WTC11 (cell line): ENCODE measurements around the gene LAMTOR1.

Source experiments
- CTCF ChIP-seq: fragments of 200-600 bp; IDR thresholded peaks from 2 replicates; pipeline ENCODE4 v1.8.0; 2022; ENCODE audit warnings: antibody characterized with exemption
- FOXP1 ChIP-seq: sonication (generic); formaldehyde crosslinking; IDR thresholded peaks from 2 replicates; pipeline ENCODE4 v1.8.0; 2022; ENCODE audit warnings: missing genetic modification reagents, mild to moderate bottlenecking, moderate library complexity, borderline replicate concordance
- IRF2 ChIP-seq: sonication (generic); formaldehyde crosslinking; IDR thresholded peaks from 2 replicates; pipeline ENCODE4 v1.8.0; 2022; ENCODE audit warnings: low read depth, missing genetic modification reagents, borderline replicate concordance
- JUN ChIP-seq: sonication (generic); formaldehyde crosslinking; IDR thresholded peaks from 2 replicates; pipeline ENCODE4 v1.8.0; 2023; ENCODE audit warnings: mild to moderate bottlenecking, missing genetic modification reagents
- NFYB ChIP-seq: sonication (generic); formaldehyde crosslinking; conservative IDR thresholded peaks from 2 replicates; pipeline ENCODE4 v1.8.0; 2022; ENCODE audit warnings: low read depth, missing genetic modification reagents
- NR1H2 ChIP-seq: sonication (generic); formaldehyde crosslinking; IDR thresholded peaks from 2 replicates; pipeline ENCODE4 v1.9.0; 2021; ENCODE audit warnings: mild to moderate bottlenecking, moderate library complexity, missing genetic modification reagents
- SMAD4 ChIP-seq: sonication (generic); formaldehyde crosslinking; IDR thresholded peaks from 2 replicates; pipeline ENCODE4 v1.8.0; 2022; ENCODE audit warnings: mild to moderate bottlenecking, missing genetic modification reagents
- SP1 ChIP-seq: sonication (generic); formaldehyde crosslinking; conservative IDR thresholded peaks from 2 replicates; pipeline ENCODE4 v1.8.1; 2022; ENCODE audit warnings: missing genetic modification reagents
- TEAD4 ChIP-seq: sonication (generic); formaldehyde crosslinking; IDR thresholded peaks from 2 replicates; pipeline ENCODE4 v1.8.0; 2022; ENCODE audit warnings: mild to moderate bottlenecking, missing genetic modification reagents
- ZMAT4 ChIP-seq: fragments of 250-450 bp; sonication (Bioruptor Pico); IDR thresholded peaks from 2 replicates; pipeline ENCODE4 v1.9.0; 2021; ENCODE audit warnings: mild to moderate bottlenecking
- TF ChIP-seq, protein P1 (sequence below): sonication (generic); formaldehyde crosslinking; IDR thresholded peaks from 2 replicates; pipeline ENCODE4 v1.8.1; 2023; ENCODE audit warnings: mild to moderate bottlenecking, missing genetic modification reagents
- TF ChIP-seq, protein P2 (sequence below): sonication (generic); formaldehyde crosslinking; IDR thresholded peaks from 2 replicates; pipeline ENCODE4 v1.8.1; 2023; ENCODE audit warnings: mild to moderate bottlenecking, missing genetic modification reagents

GRCh38 chr11:72069200-72069599 lies 33.9 kb downstream of the LAMTOR1 start:
- TF ChIP-seq ZMAT4 (CRISPR knock-in tag), result no peak
- no peak for TF ChIP-seq JUN (CRISPR knock-in tag)
- TF ChIP-seq SMAD4 (CRISPR knock-in tag), result no peak
- no peak for TF ChIP-seq CTCF
- TF ChIP-seq IRF2 (CRISPR knock-in tag), result no peak
- TF ChIP-seq SP1 (CRISPR knock-in tag), result no peak
- TF ChIP-seq NR1H2 (CRISPR knock-in tag), result no peak
- TF ChIP-seq TEAD4 (CRISPR knock-in tag), result no peak
- TF ChIP-seq, protein P1, sequence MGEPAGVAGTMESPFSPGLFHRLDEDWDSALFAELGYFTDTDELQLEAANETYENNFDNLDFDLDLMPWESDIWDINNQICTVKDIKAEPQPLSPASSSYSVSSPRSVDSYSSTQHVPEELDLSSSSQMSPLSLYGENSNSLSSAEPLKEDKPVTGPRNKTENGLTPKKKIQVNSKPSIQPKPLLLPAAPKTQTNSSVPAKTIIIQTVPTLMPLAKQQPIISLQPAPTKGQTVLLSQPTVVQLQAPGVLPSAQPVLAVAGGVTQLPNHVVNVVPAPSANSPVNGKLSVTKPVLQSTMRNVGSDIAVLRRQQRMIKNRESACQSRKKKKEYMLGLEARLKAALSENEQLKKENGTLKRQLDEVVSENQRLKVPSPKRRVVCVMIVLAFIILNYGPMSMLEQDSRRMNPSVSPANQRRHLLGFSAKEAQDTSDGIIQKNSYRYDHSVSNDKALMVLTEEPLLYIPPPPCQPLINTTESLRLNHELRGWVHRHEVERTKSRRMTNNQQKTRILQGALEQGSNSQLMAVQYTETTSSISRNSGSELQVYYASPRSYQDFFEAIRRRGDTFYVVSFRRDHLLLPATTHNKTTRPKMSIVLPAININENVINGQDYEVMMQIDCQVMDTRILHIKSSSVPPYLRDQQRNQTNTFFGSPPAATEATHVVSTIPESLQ (CRISPR knock-in tag), result no peak
- TF ChIP-seq, protein P2, sequence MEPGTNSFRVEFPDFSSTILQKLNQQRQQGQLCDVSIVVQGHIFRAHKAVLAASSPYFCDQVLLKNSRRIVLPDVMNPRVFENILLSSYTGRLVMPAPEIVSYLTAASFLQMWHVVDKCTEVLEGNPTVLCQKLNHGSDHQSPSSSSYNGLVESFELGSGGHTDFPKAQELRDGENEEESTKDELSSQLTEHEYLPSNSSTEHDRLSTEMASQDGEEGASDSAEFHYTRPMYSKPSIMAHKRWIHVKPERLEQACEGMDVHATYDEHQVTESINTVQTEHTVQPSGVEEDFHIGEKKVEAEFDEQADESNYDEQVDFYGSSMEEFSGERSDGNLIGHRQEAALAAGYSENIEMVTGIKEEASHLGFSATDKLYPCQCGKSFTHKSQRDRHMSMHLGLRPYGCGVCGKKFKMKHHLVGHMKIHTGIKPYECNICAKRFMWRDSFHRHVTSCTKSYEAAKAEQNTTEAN (CRISPR knock-in tag), result no peak
- TF ChIP-seq FOXP1, result no peak
- no peak for TF ChIP-seq NFYB (CRISPR knock-in tag)
